ENCODE data around the gene GTF3C6. TPM values are rescaled to one million over a fixed set of nuclear protein-coding genes. Genes with fewer than 3 reads are reported as not detected.
"Not testable (repeated sequence)": the region's sequence is repeated elsewhere in the genome, so short reads cannot be mapped to it uniquely, and the experiment has no call there.

The GTF3C6 gene
- polyA plus RNA-seq, 1 donor from 2014 or later, result 96.2 TPM

GRCh38 chr6:111011360-111012142 lies 53.0 kb downstream of the GTF3C6 start:
- Histone ChIP-seq H3K9me3 (ENCODE audit: low read length) (no peaks in the 10 kb centered on the region), H3K36me3 (ENCODE audit: insufficient read depth, low read length) (no peaks in the 10 kb centered on the region), H3K4me2 (ENCODE audit: low read length) (no peak overlapping the region), H4K20me1 (ENCODE audit: insufficient read depth) (no peaks in the 10 kb centered on the region), H3K9ac (ENCODE audit: low read length) (no peak overlapping the region), H3K27ac (ENCODE audit: low read length) (no peak overlapping the region), H2AFZ (ENCODE audit: low read depth, low read length) (no peak overlapping the region), H3K9me2 (ENCODE audit: insufficient read depth, low read length) (no peaks in the 10 kb centered on the region), H3F3A (ENCODE audit: insufficient read depth, low read length, poor library complexity, severe bottlenecking) (no peaks in the 10 kb centered on the region), H3K4me3 (ENCODE audit: low read length) (no peak overlapping the region), H3K79me2 (replicated peaks; ENCODE audit: insufficient read depth, low read length) (no peaks in the 10 kb centered on the region), H3K27me3 (ENCODE audit: insufficient read depth, low read depth, low read length) (no peaks in the 10 kb centered on the region)
- TF ChIP-seq POLR2AphosphoS5 (IDR thresholded peaks at IDR 0.05) (no peak), TAF1 (IDR thresholded peaks at IDR 0.05; ENCODE audit: low read depth) (no peak), SMC3 (conservative IDR thresholded peaks at IDR 0.05; ENCODE audit: poor library complexity) (peak; percentile 80), CTCF (IDR thresholded peaks at IDR 0.05; ENCODE audit: poor library complexity, severe bottlenecking) (peak; percentile 83), MXI1 (conservative IDR thresholded peaks at IDR 0.05; ENCODE audit: poor library complexity, severe bottlenecking) (no peak), RAD21 (conservative IDR thresholded peaks at IDR 0.05) (peak; percentile 83)

GRCh38 chr6:111012143-111012452 lies 53.6 kb downstream of the GTF3C6 start:
- H3K36me3 ChIP-seq (ENCODE audit: insufficient read depth, low read length), result no peaks in the 10 kb centered on the region

GRCh38 chr6:111012520-111012919 lies 54.0 kb downstream of the GTF3C6 start:
- not testable (repeated sequence) for H2AFZ ChIP-seq (ENCODE audit: low read depth, low read length); H3K9me3 ChIP-seq (ENCODE audit: low read length); H3F3A ChIP-seq (ENCODE audit: insufficient read depth, low read length, poor library complexity, severe bottlenecking); H3K9me2 ChIP-seq (ENCODE audit: insufficient read depth, low read length); H3K9ac ChIP-seq (ENCODE audit: low read length); H3K27ac ChIP-seq (ENCODE audit: low read length); H3K79me2 ChIP-seq (replicated peaks; ENCODE audit: insufficient read depth, low read length); H3K4me2 ChIP-seq (ENCODE audit: low read length); H4K20me1 ChIP-seq (ENCODE audit: insufficient read depth); H3K4me3 ChIP-seq (ENCODE audit: low read length); H3K36me3 ChIP-seq (ENCODE audit: insufficient read depth, low read length); H3K27me3 ChIP-seq (ENCODE audit: insufficient read depth, low read depth, low read length)

More at GRCh38 chr6:111012143-111012452, 53.6 kb downstream of the GTF3C6 start:
- no peaks in the 10 kb centered on the region for H3K9me2 ChIP-seq (ENCODE audit: insufficient read depth, low read length)
- TF ChIP-seq EZH2 (IDR thresholded peaks at IDR 0.05; ENCODE audit: borderline replicate concordance, insufficient read depth, low read length, poor library complexity, severe bottlenecking), result no peak
- TF ChIP-seq TAF1 (IDR thresholded peaks at IDR 0.05; ENCODE audit: low read depth), result no peak
- TF ChIP-seq SMC3 (conservative IDR thresholded peaks at IDR 0.05; ENCODE audit: poor library complexity), result no peak
- no peak for TF ChIP-seq CTCF (IDR thresholded peaks at IDR 0.05; ENCODE audit: poor library complexity, severe bottlenecking)
- no peak for TF ChIP-seq POLR2AphosphoS5 (IDR thresholded peaks at IDR 0.05)
- no peak for TF ChIP-seq REST (IDR thresholded peaks at IDR 0.05; ENCODE audit: borderline replicate concordance)
- no peak for TF ChIP-seq RAD21 (conservative IDR thresholded peaks at IDR 0.05)
- no peak for TF ChIP-seq EP300 (conservative IDR thresholded peaks at IDR 0.05; ENCODE audit: poor library complexity, severe bottlenecking)
- TF ChIP-seq MXI1 (conservative IDR thresholded peaks at IDR 0.05; ENCODE audit: poor library complexity, severe bottlenecking), result no peak
- H3K9ac ChIP-seq (ENCODE audit: low read length), result no peak overlapping the region
- no peaks in the 10 kb centered on the region for H3K9me3 ChIP-seq (ENCODE audit: low read length)
- no peaks in the 10 kb centered on the region for H3K79me2 ChIP-seq (replicated peaks; ENCODE audit: insufficient read depth, low read length)
- no peak overlapping the region for H3K4me3 ChIP-seq (ENCODE audit: low read length)
- H2AFZ ChIP-seq (ENCODE audit: low read depth, low read length), result no peak overlapping the region
- no peaks in the 10 kb centered on the region for H3K27me3 ChIP-seq (ENCODE audit: insufficient read depth, low read depth, low read length)
- H3F3A ChIP-seq (ENCODE audit: insufficient read depth, low read length, poor library complexity, severe bottlenecking), result no peaks in the 10 kb centered on the region
- H4K20me1 ChIP-seq (ENCODE audit: insufficient read depth), result no peaks in the 10 kb centered on the region
- no peak overlapping the region for H3K27ac ChIP-seq (ENCODE audit: low read length)
- no peak overlapping the region for H3K4me2 ChIP-seq (ENCODE audit: low read length)

All from neural cell (in vitro differentiated cells).